GM12801 (cell line): Measurements from ENCODE around the gene C1orf122.

ENCODE experiments used
- CTCF ChIP-seq: IDR thresholded peaks from one replicate; pipeline ENCODE4 v1.5.1; 2011; ENCODE audit warnings: control low read depth; ENCODE audit not compliant: insufficient read length; ENCODE audit errors: extremely low read depth

C1orf122 gene

GRCh38 chr1:37807555-37808368, at the start of gene C1orf122, which contains the start of gene YRDC:
C1orf122 (plus strand) TSS chr1:37807790; CDS start chr1:37808405, 615 bp downstream.
YRDC (minus strand) TSS chr1:37808208; CDS start chr1:37808180, 28 bp downstream.
- TF ChIP-seq CTCF: no peak

- no peak for TF ChIP-seq CTCF
Measured at GRCh38 chr1:37759451-37759850, 48.1 kb upstream of the C1orf122 start.

GRCh38 chr1:37761416-37762095, 46.0 kb upstream of the C1orf122 start:
- TF ChIP-seq CTCF: no peak

- TF ChIP-seq CTCF: no peak
Measured at GRCh38 chr1:37762516-37762915, 45.1 kb upstream of the C1orf122 start.

- TF ChIP-seq CTCF: no peak
Measured at GRCh38 chr1:37763791-37764413, 43.7 kb upstream of the C1orf122 start.

GRCh38 chr1:37764414-37764825, 43.2 kb upstream of the C1orf122 start:
- TF ChIP-seq CTCF: no peak

GRCh38 chr1:37764888-37765441, 42.6 kb upstream of the C1orf122 start, which contains the start of gene EPHA10:
EPHA10 (minus strand) TSS chr1:37765120; CDS start chr1:37765066, 54 bp downstream.
- TF ChIP-seq CTCF: no peak
